HG02763 (cell line): ENCODE results near the gene HDAC7.

Source experiments
- ATAC-seq: cut with Tn5 transposase; IDR thresholded peaks from one replicate; pipeline ENCODE4 v1.9.1; 2021; ENCODE audit warnings: mild to moderate bottlenecking, moderate library complexity; ENCODE audit not compliant: unreplicated experiment

The HDAC7 gene

DNA sequence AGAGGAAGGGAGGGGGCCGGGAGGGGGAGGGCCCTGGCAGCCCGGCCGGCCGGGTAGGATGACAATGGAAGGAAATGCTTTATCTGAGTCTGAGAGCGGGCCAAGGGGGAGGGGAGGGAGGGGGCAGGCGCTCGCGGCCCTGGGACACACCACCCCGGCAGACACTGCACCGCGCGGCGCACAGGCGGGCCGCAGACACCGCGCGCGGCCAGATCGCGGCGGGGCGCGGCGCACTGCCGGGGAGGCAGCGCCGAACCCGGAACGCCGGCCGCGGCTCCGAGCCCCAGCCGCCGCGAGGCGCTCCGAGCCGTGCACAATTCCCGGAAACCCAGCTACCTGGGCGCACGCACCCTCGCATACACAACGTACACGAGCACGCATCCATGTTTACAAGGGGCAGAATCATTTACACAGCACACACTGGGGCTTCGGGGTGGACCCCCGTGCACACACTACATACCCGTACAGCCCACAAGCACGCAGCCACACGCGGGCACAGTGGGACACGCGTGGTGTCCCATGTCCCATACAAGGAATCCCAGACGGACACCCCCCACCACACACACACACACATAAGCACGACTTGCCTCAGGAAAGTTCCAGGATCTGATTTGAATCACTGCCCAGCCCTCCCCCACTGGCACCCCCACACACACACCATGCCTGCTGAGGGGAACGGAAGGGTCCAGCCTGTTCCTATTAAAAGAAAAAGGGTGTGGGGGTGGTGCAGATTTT lies at the start of gene HDAC7:
HDAC7 (minus strand) TSS at position 8 of the 735 bp plus-strand sequence. CDS start 118 bp downstream, outside the sequence.
- peak; percentile 35 for ATAC-seq

DNA sequence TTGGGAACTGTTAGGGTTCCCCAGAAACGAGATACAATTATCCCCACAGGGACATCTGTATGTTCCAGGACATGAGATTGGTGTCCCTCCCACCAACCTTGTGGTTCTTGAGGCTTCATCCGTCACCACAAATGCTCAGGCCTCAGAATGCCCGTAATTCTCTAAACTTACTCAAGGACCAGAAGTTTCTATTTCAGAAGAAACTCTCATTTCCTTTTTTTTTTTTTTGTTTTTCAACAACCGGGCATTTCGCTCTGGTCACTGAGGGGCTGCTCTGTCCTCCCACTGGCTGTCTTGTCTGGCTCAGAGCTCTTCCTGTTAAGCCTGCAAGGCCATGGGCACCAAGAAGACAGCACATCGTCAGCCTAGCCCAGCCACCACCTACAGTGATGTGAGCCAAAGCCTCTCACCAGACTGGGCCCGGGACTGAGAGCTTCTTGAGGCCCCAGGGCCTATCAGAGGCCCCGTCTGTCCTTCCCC lies 48.9 kb upstream of the HDAC7 start:
- ATAC-seq = peak; percentile 75

DNA sequence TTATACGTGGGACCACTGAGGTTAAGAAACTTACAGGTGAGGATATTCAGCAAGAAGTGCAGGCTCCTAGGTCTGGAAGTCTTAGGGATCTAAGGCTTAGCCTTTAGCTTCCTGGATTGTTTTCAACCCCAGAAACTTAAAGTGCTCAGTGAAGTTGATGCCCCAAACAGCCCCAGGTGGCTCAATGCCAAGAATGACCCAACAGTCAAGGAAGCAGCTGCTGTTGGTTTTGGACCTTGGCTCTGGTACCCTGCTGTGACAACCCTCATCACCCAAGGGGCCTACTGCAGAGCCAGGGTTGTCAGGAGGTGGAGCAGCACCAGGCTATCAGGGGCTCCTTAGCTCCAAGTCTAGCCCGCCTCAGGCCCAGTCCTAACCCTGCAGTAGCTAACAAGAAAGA lies 48.3 kb upstream of the HDAC7 start:
- ATAC-seq = peak; percentile 23

DNA sequence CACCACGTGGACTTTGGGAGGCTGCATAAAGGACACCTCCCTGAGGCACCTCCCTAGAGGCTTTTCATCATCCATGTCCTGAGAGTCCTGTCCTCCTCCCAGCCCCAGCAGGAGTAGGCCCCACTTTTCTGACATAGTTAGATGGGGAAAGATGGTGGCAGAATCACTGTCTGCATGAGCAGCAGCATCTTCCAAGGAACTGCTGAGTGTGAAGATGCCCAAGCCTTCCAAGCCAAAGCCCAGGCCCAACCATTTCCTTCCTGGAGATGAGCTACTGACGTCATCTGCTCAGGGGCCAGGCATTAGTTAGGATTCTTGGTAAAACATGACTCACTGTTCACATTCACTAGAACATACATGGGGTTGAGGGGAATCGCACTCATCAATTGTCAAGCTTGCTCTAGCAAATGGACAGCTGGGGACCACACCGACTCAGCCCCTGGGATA lies 47.8 kb upstream of the HDAC7 start:
- ATAC-seq = no peak

DNA sequence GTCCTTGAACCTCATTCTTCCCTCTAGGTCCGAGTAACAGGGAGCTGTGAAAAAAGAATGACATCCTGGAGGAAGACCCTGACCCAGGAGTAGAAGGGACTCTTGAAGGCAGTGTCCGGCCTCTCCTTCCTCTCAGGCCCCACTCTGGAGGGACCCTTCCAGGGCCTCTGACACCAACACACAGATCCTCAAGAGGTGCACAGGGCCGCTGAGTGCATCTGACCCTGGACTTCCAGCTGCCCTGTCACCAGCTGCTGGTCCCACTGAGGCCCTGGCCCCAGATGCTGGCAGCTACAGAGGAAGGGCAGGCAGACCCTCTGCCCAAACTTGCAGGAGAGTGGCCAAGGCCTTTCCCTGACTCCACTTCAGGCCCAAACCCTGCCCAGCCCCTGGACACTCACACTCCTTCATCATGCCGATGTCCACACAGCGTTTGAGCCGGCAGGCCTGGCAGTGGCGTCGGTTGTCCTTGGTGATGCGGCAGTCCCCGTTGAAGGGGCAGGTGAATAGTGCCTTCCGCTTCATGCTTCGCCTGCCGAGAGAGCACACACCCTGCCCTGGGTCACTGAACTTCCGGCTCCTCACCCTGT lies 45.0 kb upstream of the HDAC7 start:
- no peak for ATAC-seq

DNA sequence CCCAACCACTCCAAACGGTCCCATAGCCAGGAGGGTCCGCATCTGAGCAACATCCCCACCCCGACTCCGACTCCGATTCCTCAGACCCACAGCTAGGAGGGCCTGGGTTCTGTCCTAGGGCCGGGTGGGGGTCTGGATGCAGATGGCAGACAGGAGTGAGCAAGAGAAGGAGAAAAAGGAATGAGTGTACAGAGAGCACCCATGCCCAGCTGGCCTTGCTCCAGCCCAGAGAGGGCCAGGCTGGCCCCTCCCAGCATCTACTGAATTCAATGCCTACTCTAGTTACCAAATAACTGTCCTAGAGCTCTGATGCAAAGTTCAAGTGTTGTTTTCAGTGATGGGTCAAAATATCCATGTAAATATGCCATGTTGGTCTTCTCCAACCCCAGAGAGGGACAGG lies 44.3 kb upstream of the HDAC7 start:
- no peak for ATAC-seq

DNA sequence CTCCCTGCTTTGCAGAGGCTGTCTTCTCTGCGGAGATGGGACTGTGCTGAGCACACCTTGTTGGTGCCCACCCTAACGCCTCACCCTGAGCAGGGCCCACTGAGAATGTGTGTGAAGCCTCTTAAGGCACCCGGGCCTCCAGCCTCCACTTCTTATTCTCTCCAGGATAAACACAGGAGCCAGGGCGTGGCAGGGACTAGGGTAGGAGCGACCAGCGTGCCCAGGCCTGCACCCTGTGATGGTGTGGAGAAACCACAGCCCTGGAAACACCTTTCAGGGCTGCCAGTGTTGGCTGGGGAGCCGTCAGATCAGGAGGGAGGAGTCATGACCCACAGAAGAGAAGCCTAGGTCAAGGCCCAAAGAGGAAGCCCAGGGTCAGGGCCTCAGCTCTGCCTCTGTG lies 43.8 kb upstream of the HDAC7 start:
- ATAC-seq = no peak

DNA sequence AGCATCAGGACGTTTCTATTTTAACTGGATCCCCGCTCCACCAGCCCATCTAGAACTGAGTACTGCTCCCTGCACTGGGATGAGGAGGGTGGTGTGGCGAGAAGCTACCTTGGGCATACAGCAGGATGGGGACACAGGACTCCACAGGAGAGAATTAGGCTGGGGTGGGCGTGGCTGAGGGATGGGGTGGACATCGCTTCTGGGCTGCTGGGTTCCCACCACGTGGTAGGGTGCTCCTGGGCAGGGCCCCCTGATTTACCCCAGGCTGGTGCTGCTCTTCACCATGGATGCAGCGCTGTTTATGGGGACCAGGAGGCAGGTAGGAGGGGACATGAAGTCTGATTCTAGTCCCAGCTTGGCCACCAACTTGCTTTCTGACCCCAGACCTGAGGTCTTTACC lies 43.2 kb upstream of the HDAC7 start:
- ATAC-seq = no peak

DNA sequence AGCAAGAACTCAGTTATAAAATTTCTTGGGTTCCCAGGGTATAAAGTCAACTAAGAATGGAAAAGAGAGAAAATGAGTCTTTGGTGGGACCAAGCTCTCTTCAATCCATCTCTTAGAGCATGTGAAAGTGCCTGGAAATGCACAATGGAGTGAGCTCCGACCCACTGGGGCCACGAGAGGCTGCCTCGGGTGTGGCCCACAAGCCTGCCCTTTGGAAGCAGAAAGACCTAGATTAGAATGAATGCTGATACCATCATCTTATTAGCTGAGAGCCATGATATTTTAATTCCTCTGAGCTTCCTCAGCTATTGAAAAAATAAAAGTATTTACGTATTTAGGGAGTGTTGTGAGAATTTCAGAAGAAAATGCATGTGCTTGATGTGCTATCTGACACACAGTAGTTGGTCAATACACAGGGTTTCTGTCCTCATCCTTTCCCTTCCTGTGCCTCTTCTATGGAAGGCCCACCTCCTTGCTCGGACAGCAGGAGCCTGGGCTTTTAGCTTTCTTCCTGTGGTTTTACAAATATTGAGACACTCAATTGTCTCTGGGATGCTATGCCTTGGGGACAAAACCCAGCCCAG lies 42.6 kb upstream of the HDAC7 start:
- ATAC-seq = no peak

DNA sequence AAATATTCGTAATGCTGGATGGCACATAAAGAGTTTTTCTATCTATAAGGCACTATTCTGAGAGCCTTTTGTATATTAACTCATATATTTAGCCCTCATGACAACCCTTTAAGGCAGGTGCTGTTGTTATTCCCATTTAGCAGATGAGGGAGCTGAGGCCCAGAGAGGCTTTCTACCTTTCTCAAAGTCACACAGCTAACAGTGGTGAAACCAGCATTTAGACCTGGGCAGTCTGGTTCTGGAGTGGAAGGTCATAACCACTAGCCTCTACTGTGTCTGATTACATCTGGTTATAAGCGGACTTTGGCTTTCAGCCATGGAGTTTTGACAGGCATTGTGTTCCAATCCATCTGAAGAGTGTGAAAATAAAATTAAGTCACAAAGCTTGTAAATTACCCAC lies 41.2 kb upstream of the HDAC7 start:
- no peak for ATAC-seq

DNA sequence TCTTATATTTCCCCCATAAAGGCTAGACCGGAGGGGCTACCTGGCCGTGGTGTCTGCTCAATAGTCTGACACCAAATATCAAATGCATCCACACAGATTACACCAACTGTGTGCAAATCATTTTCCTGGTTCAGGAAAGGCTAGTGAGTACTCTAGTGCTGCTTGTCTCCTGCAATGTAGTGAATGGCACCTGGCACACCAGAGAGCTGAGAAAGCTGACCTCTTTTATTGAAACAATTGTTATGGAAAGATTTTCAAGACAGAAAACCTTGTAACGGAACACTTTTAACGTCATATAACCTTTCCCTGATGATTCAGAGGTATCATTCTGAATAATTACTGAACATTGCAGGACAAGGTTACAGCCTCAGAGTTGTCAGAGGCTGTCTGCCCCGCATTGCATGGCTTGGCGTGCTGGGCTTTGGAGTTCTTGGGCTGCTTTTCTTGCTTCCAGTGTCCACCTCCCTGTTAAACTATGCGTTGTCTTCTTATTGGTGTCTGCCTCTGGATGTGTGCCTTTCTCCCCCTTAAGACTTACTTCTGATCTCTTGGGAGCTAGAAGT lies 40.7 kb upstream of the HDAC7 start:
- no peak for ATAC-seq

DNA sequence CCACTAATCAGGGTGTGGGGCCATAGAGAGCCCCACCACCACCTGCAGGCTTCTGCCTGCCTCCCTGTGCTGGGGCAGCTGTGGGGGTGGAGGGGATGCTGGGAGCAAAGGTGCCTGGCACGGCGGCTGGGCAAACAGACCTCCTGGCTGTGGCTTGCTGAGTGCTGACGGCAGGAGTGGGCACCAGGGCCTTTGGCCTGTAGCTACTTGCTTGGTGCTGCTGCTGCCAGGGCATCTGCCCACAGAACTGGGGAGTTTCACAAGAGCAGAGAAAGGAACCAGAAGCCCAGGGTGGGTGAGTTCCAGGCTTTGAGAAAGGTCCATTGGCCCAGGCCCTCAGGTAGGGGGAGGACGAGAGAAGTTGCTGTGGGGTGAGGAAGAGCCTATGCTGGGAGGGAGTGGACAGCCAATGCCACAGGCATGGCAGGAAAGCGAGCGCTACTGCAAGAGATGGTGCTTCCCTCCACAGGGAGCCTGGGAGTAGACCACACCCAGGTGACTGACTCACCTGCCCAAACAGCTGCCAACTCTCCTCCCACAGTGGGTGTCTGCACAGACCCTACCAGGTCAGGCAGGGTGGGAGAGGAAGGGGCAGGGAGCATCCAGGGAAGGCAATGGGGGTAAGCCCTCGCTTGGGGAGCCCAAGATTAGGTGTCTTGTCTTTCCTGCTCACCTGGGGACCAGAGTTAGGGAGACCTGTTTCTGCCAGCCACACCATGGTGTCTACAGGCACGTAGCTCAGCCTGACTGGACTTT lies 39.0 kb upstream of the HDAC7 start:
- ATAC-seq = no peak

DNA sequence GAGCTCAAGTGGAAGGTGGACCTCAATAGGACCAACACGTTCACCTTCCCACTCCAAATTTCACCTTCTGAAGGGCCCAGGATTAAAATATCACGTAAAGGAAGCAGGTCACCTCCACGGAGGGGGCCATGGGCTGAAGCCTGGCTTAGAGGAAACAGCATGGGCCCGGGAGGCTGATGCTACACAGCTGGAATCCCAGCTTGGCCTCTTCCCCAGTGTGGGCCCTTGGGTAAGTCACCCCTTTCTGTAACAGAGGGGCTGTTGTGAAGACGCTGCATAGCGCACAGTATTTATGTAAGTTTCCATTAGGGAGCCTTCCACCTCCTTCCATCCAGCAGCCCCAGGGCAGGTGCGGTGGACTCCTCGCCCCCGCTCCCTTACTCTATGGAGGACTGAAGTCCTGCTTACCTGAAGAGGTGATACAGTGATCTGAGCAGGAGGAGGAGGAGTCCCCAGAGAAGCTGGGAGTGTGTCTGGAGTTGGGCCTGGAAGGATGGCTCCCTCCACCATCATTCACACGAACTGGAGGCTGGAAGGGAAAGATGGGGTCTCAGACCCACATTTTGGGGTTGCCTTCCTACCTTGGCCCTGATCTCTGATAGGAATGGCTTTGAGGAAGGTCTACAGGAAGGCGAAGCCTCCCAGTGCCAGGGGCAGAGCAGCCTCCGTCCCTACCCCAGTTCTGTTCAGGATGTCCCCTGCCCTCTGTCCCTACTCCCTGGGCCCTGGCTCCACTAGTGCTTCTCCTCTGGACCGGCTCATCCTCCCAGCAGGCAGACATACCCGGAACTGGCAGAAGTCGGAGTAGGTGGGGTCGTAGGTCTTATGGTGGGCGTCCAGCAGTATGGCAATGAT lies 37.2 kb upstream of the HDAC7 start:
- ATAC-seq = no peak

DNA sequence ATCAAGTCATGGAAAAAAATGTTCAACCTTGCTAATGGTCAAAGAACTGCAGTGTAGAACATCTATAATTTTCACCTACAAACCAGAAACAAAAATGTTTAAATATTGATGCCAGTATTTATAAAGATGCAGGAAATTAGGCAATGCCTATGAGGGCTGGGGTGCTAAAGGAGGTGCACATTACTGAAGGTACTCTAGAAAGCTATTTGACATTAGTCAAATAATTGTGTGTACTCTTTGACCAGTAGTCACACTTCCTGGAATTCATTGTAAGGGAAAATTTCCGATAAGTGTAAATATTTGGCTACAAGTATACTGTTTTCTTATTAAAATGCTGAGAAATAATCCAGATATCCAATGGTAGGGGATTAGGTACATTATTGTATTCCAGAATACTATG lies 36.4 kb upstream of the HDAC7 start:
- ATAC-seq = no peak

DNA sequence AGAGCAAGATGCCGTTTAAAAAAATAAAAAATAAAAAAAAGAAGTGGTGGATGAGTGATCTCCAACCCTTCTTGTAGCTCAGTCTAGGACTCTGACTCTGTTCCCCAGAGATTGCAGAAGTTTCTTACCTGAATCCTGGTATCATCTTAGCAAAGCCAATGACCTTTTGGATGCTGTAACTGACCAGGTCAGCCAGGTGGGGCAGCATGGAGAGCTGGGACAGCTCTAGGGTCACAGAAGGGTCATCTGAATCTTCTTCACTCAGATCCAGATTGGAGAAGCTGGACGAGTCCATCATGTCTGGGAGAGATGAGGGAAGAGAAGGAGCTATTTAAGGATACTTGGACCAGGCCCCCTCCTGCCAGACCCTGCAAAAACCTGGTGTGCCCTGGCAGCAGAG lies 35.8 kb upstream of the HDAC7 start:
- ATAC-seq = no peak

DNA sequence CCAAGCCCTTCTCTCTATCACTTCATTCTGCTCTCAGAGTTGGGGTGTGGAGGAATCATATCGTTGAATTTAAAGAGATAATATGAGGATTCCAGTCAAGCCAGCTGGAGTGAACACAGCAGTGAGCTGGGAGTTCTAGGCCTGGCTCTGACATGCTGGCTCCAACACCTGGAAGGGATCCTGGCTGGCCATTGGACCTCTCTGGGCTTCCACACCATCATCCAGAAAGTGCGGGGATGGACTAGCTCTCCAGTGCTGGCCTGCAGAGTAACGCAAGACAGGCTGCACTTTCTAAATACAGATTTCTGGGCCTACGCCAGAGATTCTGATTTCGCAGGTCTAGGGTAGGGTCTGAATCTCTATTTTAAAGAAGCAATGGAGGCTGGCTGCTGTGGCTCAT lies 34.8 kb upstream of the HDAC7 start:
- no peak for ATAC-seq

DNA sequence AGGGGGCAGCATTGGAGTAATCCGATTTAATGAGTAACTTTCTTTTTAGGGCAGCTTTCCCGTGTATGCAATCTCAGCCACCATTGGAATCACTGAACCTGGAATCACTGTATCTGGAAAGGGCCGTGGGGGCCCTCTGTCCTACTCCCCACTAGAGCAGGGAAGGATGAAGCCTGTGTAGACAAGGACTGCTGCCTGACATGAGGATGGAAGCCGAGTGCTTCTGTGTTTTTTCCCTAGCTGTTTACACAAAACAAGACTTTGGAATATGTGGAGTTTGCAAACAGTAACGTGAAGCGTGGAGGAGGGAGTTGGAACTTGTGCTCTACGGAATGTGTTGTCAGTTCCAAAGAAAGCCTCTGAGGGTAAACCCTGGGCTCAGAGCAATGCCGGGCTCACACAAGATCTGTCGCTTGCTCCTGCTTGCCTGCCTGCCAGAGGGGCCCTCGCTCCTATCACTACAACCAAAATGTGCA lies 32.4 kb upstream of the HDAC7 start:
- ATAC-seq = no peak

DNA sequence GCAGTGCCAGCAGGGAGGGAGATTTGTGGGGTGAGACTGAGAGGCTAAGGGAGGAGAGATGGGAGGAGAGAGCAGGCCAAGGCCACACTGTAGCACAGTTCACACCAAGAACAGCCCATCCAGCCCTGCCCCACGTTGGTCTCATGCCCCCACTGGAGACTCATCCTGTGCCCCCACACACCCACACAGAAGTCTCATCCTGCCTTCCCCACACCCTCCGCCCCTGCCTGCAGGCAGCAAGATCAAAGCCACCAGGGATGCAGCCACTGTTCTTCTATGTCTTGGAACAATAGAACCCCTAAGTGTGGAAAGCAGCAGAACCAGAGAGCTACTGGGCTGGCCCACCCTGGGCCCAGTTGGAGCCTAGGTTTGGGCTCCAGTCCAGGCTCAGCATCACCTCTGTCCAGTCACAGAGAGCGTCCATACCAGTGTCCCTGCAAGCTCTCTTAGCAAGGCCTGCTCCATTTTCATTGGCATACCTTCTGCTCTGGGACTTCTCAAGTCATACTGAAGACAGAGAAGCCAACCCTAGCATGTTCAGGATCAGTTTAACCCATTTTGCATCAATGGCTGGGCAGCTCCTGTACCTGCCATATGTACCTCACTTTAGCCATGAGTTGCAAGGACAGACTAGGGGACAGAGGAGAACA lies 31.7 kb upstream of the HDAC7 start:
- ATAC-seq = no peak
